ENCODE measurements around the gene NBAS.
"Not testable (repeated sequence)": the region's sequence is repeated elsewhere in the genome, so short reads cannot be mapped to it uniquely, and the experiment has no call there.

Gene NBAS

DNA sequence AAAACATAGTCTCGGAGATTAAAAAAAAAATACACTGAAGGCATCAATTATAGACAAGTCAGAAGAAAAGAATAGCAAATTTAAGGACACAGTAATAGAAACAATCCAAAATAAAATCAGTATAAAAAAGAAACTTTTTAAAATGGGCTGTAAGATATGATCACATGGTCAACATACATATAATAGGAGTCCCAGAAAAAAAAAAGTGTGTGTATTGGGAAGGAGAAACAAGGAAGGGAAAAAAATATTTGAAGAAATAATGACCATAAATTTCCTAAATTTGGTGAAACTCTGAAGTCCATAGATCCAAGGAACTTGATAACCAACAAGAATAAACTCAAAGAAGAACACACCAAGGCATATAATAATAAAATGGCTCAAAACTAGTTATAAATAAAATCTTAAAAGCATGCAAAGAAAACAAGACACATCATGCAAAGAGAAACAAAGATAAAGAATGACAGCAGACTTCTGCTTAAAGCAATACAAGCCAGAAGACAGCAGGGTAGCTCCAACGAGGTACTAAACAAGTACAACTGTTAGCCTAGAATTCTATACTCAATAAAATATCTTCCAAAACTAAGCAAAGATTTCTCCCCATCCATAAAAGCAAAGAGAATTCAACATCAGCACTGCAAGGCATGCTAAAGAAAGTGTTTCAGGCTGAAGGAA lies 115.1 kb downstream of the NBAS start:
- TF ChIP-seq, protein P1, sequence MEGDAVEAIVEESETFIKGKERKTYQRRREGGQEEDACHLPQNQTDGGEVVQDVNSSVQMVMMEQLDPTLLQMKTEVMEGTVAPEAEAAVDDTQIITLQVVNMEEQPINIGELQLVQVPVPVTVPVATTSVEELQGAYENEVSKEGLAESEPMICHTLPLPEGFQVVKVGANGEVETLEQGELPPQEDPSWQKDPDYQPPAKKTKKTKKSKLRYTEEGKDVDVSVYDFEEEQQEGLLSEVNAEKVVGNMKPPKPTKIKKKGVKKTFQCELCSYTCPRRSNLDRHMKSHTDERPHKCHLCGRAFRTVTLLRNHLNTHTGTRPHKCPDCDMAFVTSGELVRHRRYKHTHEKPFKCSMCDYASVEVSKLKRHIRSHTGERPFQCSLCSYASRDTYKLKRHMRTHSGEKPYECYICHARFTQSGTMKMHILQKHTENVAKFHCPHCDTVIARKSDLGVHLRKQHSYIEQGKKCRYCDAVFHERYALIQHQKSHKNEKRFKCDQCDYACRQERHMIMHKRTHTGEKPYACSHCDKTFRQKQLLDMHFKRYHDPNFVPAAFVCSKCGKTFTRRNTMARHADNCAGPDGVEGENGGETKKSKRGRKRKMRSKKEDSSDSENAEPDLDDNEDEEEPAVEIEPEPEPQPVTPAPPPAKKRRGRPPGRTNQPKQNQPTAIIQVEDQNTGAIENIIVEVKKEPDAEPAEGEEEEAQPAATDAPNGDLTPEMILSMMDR (IDR thresholded peaks at IDR 0.05; ENCODE audit: insufficient read depth, low read length, missing control alignments): no peak
- POLR2A ChIA-PET: no interaction called here
- CTCF ChIA-PET: no interaction called here
- DNase-seq (ENCODE audit: low read depth, low spot score): no peak
- H3K4me3 ChIP-seq (ENCODE audit: low read depth, low read length): no peak overlapping the region

DNA sequence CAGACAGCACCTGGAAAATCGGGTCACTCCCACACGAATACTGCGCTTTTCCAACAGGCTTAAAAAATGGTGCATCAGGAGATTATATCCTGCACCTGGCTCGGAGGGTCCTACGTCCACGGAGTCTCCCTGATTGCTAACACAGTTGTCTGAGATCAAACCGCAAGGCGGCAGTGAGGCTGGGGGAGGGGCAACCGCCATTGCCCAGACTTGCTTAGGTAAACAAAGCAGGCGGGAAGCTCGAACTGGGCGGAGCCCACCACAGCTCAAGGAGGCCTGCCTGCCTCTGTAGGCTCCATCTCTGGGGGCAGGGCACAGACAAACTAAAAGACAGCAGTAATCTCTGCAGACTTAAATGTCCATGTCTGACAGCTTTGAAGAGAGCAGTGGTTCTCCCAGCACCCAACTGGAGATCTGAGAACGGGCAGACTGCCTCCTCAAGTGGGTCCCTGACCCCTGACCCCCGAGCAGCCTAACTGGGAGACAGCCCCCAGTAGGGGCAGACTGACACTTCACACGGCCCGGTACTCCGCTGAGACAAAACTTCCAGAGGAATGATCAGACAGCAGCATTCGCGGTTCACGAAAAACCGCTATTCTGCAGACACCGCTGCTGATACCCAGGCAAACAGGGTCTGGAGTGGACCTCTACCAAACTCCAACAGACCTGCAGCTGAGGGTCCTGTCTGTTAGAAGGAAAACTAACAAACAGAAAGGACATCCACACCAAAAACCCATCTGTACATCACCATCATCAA lies 121.2 kb downstream of the NBAS start:
- CTCF ChIA-PET; POLR2A ChIA-PET; DNase-seq (ENCODE audit: low read depth, low spot score); H3K4me3 ChIP-seq (ENCODE audit: low read depth, low read length): not testable (repeated sequence)

DNA sequence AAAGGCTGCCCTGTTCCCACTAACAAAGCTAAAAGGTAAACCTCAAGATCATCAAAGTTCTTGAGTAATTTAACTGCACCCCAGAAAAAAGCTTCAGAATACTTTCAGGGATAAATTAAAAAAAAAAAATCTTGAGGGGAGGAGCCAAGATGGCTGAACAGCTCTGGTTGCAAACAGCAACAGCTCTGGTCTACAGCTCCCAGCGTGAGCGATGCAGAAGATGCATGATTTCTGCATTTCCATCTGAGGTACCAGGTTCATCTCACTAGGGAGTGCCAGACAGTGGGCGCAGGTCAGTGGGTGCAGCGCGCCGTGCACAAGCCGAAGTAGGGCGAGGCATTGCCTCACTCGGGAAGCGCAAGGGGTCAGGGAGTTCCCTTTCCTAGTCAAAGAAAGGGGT lies 121.8 kb downstream of the NBAS start:
- POLR2A ChIA-PET; DNase-seq (ENCODE audit: low read depth, low spot score); H3K4me3 ChIP-seq (ENCODE audit: low read depth, low read length): not testable (repeated sequence)
- CTCF ChIA-PET: interaction anchor here (2.0 kb wide), 1 partner anchor 148 kb away, joined by 5 read pairs; no protein-coding TSS in a partner anchor

DNA sequence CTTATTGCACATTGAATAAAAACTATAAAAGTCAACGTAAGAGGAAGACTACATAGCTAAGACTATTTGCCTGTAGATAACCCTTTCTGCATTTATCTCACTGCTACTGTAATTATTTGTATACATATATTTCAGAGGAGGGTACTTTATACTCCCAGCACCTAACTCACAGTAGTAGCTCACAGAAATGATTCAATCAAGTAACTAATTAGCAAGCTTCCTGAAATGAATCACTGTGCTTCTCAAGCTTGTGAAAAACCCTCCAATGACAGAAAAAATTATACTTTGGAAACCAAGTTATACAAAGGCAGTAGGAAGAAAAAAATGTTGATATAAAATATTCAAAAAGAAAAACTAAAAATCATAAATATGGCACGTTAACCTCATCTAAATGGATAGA lies 124.9 kb downstream of the NBAS start:
- ChIA-PET POLR2A (no interaction called here), CTCF (no interaction called here)
- DNase-seq (ENCODE audit: low read depth, low spot score): no peak
- TF ChIP-seq, protein P1 (IDR thresholded peaks at IDR 0.05; ENCODE audit: insufficient read depth, low read length, missing control alignments): no peak
- H3K4me3 ChIP-seq (ENCODE audit: low read depth, low read length): no peak overlapping the region

DNA sequence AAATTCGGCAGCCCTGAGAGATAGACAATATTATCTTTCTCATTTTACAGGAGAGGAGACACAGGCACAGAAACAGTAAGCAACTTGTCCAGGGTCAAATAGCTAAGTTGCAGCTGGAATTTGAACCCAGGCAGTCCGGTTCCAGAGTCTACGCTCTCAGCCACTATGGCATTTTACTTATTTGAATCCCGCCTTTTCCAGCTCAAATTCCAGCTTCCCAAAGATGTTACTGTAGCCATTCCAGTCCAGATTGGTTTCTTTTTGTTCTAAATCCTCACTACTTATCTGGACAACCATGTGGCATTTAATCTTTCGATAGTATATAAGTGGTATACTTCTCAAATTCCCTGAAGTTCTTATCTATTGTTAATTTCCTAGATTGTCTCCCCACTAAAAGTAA lies 125.7 kb downstream of the NBAS start:
- no peak overlapping the region for H3K4me3 ChIP-seq (ENCODE audit: low read depth, low read length)
- TF ChIP-seq, protein P1 (IDR thresholded peaks at IDR 0.05; ENCODE audit: insufficient read depth, low read length, missing control alignments): no peak
- POLR2A ChIA-PET: no interaction called here
- CTCF ChIA-PET: no interaction called here
- DNase-seq (ENCODE audit: low read depth, low spot score): no peak

DNA sequence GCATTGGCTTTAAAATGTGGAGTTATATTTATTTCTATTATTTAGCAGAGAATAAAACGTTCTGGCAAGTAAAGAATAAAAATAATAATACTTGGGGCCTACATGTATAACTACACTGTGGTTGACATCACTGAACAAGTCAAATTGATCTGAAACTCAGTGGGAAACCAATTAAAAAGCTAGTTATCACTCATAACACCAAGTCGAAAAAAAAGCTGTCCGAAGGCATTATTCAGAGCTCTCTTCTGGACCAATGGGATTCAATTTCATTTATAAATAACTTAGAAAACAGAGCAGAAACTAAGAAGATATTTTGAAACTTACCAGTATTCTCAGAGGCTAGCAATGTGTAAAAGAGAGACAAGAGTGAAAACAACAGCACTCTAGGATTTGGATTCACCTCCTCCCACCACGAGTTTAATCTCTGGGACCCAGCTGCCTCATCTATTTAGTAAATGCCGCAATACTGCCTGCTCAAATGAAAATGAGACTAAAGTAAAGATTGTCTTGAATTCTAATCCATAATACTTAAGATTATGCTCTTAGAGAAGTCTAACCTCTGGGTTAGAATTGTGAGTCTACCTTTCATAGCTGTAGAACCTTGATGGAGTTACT lies 128.4 kb downstream of the NBAS start:
- TF ChIP-seq, protein P1 (IDR thresholded peaks at IDR 0.05; ENCODE audit: insufficient read depth, low read length, missing control alignments): no peak
- POLR2A ChIA-PET: no interaction called here
- H3K4me3 ChIP-seq (ENCODE audit: low read depth, low read length): no peak overlapping the region
- DNase-seq (ENCODE audit: low read depth, low spot score): no peak
- CTCF ChIA-PET: no interaction called here

DNA sequence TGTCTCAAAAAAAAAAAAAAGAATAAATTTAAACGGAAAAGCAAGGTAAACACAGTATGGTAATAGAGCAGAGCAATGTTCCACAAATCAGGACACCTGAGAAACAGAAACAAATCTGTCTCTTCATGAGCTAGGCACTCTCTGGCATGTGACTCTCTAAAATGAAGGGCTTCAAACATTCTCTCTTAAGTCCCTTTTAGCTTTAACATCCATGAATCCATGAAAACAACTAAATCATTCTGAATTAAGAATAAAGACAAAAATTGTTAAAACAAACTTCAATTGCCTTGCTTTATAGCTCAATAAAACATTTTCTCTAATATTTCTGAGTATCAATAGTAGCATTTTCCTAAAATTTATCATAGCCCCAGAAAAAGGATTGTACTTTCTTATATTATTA lies 132.1 kb downstream of the NBAS start:
- CTCF ChIA-PET: interaction anchor here (0.8 kb wide), 1 partner anchor 33 kb away, joined by 3 read pairs; no protein-coding TSS in a partner anchor
- H3K4me3 ChIP-seq (ENCODE audit: low read depth, low read length): no peak overlapping the region
- POLR2A ChIA-PET: no interaction called here
- no peak for DNase-seq (ENCODE audit: low read depth, low spot score)
- TF ChIP-seq, protein P1 (IDR thresholded peaks at IDR 0.05; ENCODE audit: insufficient read depth, low read length, missing control alignments): no peak

All from AG04449 (cell line).